Pons (tissue), 1 donor: ENCODE data around the gene ZAR1L.
A peak's percentile ranks its signal among the peaks of the same experiment; 100 is the strongest.
"Not testable (repeated sequence)": the region's sequence is repeated elsewhere in the genome, so short reads cannot be mapped to it uniquely, and the experiment has no call there.

ENCODE experiments used
- DNase-seq: peaks from one replicate; pipeline ENCODE4 v3.0.0-alpha.2; 2016; ENCODE audit warnings: low spot score

The ZAR1L gene

GRCh38 chr13:32315238-32316027 lies at the start of gene ZAR1L, which contains the start of gene BRCA2:
TSS of gene ZAR1L (minus strand) at chr13:32315363. CDS start at chr13:32311925, 3,438 bp downstream.
TSS of gene BRCA2 (plus strand) at chr13:32315508. CDS start at chr13:32316461, 953 bp downstream.
- DNase-seq = peak; percentile 76

DNA sequence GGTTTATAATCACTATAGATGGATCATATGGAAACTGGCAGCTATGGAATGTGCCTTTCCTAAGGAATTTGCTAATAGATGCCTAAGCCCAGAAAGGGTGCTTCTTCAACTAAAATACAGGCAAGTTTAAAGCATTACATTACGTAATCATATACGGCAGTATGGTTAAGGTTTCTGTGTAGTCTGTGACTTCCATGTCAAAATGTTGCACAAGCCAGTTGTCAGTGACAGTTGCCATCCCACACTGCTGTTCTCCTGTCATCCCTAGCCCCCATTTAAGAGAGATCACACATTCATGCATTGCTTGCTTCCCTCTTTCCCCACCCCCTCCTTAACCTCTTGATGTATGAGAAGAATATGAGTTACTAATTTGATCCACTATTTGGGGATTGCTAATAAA lies 47.4 kb upstream of the ZAR1L start:
- no peak for DNase-seq

GRCh38 chr13:32355935-32356334 lies 40.8 kb upstream of the ZAR1L start:
- DNase-seq = not testable (repeated sequence)

DNA sequence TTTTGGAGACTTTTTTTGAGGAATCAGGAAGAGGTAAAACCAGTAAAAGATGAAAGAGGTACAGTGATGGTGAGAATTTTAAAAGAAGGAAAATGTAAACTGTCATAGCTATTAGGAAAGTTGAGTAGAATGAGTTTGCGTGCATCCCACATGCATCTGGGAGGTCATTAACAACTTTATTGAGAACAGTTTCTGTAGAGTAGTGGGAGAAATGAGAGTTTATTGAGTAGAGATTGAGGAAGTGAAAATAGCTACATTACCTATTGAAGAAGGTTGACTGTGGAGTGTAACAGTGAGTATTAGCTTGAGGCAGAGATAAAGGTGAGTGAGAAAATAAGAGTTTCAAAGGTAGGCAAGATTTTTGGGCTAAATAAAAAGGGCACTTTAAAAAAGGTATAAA lies 38.9 kb upstream of the ZAR1L start:
- no peak for DNase-seq

DNA sequence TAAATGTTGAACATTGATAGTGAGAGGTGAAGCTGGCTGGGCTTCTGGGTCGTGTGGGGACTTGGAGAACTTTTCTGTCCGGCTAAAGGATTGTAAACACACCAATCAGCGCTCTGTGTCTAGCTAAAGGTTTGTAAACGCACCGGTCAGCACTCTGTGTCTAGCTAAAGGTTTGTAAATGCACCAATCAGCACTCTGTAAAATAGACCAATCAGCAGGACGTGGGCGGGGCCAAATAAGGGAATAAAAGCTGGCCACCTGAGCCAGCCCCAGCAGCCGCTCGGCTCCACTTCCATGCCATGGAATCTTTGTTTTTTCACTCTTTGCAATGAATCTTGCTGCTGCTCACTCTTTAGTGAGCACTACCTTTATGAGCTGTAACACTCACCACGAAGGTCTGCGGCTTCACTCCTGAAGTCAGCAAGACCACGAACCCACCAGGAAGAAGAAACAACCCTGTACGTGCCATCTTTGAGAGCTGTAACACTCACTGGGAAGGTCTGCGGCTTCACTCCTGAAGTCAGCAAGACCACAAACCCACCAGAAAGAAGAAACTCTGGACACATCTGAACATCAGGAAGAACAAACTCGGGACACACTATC lies 35.8 kb upstream of the ZAR1L start:
- DNase-seq = not testable (repeated sequence)

DNA sequence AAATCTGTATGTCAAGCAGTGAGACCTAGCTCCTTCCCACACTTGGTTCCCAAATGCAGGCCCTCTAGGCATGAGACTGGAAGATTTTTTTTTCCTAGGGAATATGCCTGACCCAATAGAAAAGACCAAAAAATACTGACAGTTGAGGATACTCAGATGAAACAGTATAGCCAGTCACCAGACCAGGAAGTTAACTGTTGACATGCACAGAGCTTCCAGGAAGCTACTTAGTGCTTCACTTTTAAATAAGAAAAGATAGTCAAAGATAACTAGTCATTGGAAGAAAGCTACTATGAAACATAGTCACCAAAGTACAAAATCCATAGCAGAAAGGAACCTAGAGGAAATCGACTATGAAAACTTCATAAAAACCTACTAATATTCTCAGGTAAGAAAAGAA lies 32.5 kb upstream of the ZAR1L start:
- DNase-seq = no peak

DNA sequence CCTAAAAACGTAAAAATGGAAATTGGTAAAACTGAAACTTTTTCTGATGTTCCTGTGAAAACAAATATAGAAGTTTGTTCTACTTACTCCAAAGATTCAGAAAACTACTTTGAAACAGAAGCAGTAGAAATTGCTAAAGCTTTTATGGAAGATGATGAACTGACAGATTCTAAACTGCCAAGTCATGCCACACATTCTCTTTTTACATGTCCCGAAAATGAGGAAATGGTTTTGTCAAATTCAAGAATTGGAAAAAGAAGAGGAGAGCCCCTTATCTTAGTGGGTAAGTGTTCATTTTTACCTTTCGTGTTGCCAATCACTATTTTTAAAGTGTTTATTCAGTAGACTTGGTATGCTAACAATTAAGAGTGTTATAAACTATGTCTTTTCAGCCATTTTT lies 25.8 kb upstream of the ZAR1L start:
- no peak for DNase-seq

- no peak for DNase-seq
These were observed 19.5 kb upstream of the ZAR1L start for GRCh38 chr13:32334671-32335070.

GRCh38 chr13:32330441-32330840 lies 15.3 kb upstream of the ZAR1L start:
- DNase-seq = no peak

- DNase-seq = no peak
These were observed 8.7 kb upstream of the ZAR1L start for GRCh38 chr13:32323912-32324311.

DNA sequence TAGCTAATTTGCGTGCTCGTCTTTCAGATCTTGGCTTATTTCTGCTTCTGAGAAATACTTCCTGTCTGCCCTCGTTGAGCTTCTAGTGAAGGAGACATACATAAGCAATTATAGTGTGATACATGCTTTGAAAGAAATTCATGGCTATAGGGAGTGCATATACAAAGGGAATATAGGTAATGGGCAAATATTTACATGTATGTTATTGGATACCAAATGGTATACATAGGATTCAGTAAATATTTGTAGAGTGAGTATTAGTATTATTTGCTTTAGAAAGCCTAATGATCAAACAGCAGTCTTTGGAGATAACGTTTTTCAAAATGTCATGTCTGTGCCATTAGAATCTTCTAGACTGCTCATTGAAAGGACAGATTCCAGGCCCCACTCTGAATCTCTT lies 5.4 kb upstream of the ZAR1L start:
- no peak for DNase-seq

- DNase-seq = no peak
These were observed 2.7 kb upstream of the ZAR1L start for GRCh38 chr13:32317716-32318465.

DNA sequence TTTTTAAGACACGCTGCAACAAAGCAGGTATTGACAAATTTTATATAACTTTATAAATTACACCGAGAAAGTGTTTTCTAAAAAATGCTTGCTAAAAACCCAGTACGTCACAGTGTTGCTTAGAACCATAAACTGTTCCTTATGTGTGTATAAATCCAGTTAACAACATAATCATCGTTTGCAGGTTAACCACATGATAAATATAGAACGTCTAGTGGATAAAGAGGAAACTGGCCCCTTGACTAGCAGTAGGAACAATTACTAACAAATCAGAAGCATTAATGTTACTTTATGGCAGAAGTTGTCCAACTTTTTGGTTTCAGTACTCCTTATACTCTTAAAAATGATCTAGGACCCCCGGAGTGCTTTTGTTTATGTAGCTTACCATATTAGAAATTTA lies 1.3 kb upstream of the ZAR1L start:
- DNase-seq = no peak

GRCh38 chr13:32316028-32316339 lies 821 bp upstream of the ZAR1L start:
- no peak for DNase-seq

GRCh38 chr13:32314271-32315237 lies 609 bp downstream of the ZAR1L start:
- peak; percentile 35 for DNase-seq

- no peak for DNase-seq
These were observed 3.8 kb downstream of the ZAR1L start for GRCh38 chr13:32311188-32311897.

DNA sequence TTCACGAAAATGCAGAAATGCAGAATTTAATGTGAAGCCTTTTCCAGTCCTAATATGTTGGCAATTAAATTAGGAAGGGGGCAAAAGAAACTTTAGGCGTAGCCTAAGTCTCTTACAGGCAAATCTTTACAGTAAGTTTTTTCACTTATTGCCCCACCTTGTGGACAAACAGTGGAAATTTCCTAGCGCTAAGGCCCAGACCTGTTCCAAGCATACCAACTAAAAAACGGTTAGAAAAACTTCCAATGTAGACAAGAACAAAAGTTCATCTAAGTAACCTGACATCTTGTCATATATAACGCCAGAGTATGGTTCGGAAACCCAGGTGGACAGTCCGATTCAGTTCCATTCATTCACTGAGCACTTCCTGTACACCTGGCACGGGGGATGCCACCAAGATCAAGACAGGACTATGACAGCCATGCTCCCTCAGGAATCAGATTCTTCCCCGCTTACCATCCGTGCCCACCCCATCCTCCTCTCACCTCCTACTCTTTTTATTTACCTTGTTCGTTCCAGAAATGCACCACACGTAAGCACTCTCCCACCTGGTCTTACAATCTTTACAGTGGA lies 4.9 kb downstream of the ZAR1L start:
- peak; percentile 63 for DNase-seq

- no peak for DNase-seq
These were observed 5.6 kb downstream of the ZAR1L start for GRCh38 chr13:32309312-32310133.

DNA sequence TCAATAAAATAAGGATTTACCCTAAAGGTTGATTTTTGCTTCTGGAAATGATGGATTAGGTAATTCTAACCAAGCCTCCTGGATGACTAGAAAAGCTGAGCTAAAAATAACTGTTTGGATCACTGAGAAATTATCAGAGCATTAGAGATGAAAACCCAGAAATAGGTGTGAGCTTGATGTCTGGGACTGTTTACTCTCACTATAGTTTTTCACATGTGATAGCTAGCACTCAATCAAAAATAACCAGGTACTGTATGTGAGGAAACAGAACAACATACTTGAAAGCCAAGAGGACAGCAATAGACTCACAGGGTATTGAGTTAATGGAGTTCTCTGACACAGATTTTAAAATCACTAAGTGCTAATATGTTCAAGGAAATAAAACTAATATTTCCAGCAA lies 9.5 kb downstream of the ZAR1L start:
- DNase-seq = no peak

DNA sequence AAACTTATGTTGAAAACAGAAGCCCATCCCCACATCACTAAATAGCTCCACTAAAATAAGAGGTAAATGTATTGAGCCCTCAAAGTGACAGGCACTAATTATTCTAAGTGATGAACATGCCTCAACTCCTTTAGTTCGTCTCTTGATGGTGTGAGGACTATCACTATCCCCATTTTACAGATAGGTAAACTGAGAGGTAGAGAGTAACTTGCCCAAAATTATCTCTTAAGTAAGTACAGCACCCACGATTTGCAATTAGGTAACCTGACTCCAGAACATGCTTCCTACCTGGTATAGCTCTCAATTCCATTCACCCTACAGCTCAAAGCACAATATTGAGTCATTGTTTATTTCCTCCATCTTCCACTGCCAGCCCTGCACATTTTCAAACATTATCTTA lies 12.7 kb downstream of the ZAR1L start:
- no peak for DNase-seq
